ENCODE data around the gene B3GLCT.

B3GLCT gene

DNA sequence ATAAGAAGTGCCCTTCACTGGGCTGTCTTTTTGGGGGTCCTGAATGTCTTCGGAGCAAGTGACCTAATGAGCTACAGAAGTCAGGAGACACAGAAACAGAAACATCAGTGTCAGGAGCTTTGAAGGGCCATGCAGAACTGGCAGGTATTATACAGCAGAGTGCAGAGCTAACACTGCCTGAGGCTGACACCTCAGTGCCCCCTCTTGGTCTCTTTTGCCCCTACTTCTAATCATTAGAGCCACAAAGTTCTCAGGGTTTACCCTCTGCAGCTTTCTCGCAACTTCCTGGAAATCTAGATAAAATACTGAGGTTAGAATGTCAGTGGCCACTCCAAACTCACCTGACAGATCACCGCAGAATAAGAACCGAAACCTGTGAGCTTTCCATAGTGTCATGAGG, 172.7 kb downstream of the B3GLCT start:
- Histone ChIP-seq H3K9me3 (replicated peaks; ENCODE audit: insufficient read depth, low read length) (no peaks in the 10 kb centered on the region), H3K4me2 (ENCODE audit: low read depth, low read length) (no peak overlapping the region), H3K4me3 (ENCODE audit: low read length) (no peak overlapping the region), H3F3A (ENCODE audit: insufficient read depth, low read length) (no peaks in the 10 kb centered on the region), H3K27ac (ENCODE audit: low read length) (no peak overlapping the region), H2AFZ (ENCODE audit: low read length) (no peak overlapping the region), H3K9ac (ENCODE audit: low read length) (no peak overlapping the region), H3K4me1 (ENCODE audit: low read length) (no peaks in the 10 kb centered on the region), H3K27me3 (replicated peaks; ENCODE audit: insufficient read depth, low read length) (no peaks in the 10 kb centered on the region), H3K79me2 (ENCODE audit: low read length) (no peaks in the 10 kb centered on the region), H3K36me3 (replicated peaks; ENCODE audit: insufficient read depth, low read length) (no peaks in the 10 kb centered on the region), H3K9me2 (replicated peaks; ENCODE audit: insufficient read depth, low read length) (no peaks in the 10 kb centered on the region), H4K20me1 (ENCODE audit: insufficient read depth, low read length) (no peaks in the 10 kb centered on the region)
- DNase-seq, result no peak
- TF ChIP-seq, protein P1, sequence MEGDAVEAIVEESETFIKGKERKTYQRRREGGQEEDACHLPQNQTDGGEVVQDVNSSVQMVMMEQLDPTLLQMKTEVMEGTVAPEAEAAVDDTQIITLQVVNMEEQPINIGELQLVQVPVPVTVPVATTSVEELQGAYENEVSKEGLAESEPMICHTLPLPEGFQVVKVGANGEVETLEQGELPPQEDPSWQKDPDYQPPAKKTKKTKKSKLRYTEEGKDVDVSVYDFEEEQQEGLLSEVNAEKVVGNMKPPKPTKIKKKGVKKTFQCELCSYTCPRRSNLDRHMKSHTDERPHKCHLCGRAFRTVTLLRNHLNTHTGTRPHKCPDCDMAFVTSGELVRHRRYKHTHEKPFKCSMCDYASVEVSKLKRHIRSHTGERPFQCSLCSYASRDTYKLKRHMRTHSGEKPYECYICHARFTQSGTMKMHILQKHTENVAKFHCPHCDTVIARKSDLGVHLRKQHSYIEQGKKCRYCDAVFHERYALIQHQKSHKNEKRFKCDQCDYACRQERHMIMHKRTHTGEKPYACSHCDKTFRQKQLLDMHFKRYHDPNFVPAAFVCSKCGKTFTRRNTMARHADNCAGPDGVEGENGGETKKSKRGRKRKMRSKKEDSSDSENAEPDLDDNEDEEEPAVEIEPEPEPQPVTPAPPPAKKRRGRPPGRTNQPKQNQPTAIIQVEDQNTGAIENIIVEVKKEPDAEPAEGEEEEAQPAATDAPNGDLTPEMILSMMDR (IDR thresholded peaks at IDR 0.05; ENCODE audit: low read length), result no peak
- no peak for TF ChIP-seq EZH2phosphoT487 (IDR thresholded peaks at IDR 0.05; ENCODE audit: low read length)
- no peak for TF ChIP-seq EZH2 (optimal IDR thresholded peaks at IDR 0.05; ENCODE audit: low read depth, low read length)

DNA sequence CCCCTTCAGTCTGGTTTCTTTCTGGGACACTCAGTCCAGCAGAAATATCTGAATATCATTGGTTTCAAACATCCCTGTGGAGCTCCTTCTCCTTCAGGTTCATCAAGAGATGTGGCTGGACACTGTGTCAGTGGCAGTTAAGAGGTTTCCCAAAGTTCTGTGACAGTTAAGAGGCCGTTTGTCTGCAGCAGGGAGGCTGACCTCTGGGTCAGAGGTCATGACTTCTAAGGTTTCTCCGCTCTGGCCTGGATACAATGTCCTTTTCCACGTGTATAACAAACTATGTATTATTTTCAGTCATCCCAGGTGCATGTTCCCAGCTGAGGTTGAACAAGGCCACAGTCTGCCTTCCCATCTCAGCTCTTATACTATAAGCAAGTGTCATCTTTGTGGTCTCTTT, 174.9 kb downstream of the B3GLCT start:
- Histone ChIP-seq H3K27ac (ENCODE audit: low read length) (no peak overlapping the region), H3K9ac (ENCODE audit: low read length) (no peak overlapping the region), H3K9me3 (replicated peaks; ENCODE audit: insufficient read depth, low read length) (no peaks in the 10 kb centered on the region), H3K36me3 (replicated peaks; ENCODE audit: insufficient read depth, low read length) (no peaks in the 10 kb centered on the region), H3K4me2 (ENCODE audit: low read depth, low read length) (no peak overlapping the region), H3K9me2 (replicated peaks; ENCODE audit: insufficient read depth, low read length) (no peaks in the 10 kb centered on the region), H4K20me1 (ENCODE audit: insufficient read depth, low read length) (no peaks in the 10 kb centered on the region), H3K79me2 (ENCODE audit: low read length) (no peaks in the 10 kb centered on the region), H2AFZ (ENCODE audit: low read length) (no peak overlapping the region), H3F3A (ENCODE audit: insufficient read depth, low read length) (no peaks in the 10 kb centered on the region), H3K27me3 (replicated peaks; ENCODE audit: insufficient read depth, low read length) (no peaks in the 10 kb centered on the region), H3K4me3 (ENCODE audit: low read length) (no peak overlapping the region), H3K4me1 (ENCODE audit: low read length) (no peaks in the 10 kb centered on the region)
- DNase-seq, result no peak
- TF ChIP-seq, protein P1 (IDR thresholded peaks at IDR 0.05; ENCODE audit: low read length), result no peak
- TF ChIP-seq EZH2 (optimal IDR thresholded peaks at IDR 0.05; ENCODE audit: low read depth, low read length) (no peak), EZH2phosphoT487 (IDR thresholded peaks at IDR 0.05; ENCODE audit: low read length) (no peak)

DNA sequence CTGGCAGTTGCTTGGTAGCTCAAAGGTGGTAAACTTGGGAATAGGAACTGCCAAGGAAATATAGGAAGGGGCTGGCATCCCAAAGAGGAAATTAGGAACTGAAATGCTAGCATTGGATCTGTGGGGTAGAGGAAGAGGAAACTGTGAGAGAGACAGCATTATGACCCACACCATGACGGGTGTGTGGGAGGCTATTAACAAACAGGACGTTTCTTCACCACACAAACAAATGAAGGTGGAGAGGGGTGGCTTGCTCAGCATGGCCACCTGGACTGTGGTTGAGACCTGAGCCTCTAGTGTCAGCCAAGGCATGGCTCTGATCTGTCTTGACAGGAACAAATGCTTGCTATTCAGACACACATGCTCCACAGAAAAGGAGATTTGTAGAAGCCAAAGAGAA, 178.2 kb downstream of the B3GLCT start:
- no peaks in the 10 kb centered on the region for H3K9me3 ChIP-seq (replicated peaks; ENCODE audit: insufficient read depth, low read length)
- no peaks in the 10 kb centered on the region for H3F3A ChIP-seq (ENCODE audit: insufficient read depth, low read length)
- H4K20me1 ChIP-seq (ENCODE audit: insufficient read depth, low read length), result no peaks in the 10 kb centered on the region
- no peaks in the 10 kb centered on the region for H3K27me3 ChIP-seq (replicated peaks; ENCODE audit: insufficient read depth, low read length)
- H2AFZ ChIP-seq (ENCODE audit: low read length), result no peak overlapping the region
- H3K4me3 ChIP-seq (ENCODE audit: low read length), result no peak overlapping the region
- no peaks in the 10 kb centered on the region for H3K9me2 ChIP-seq (replicated peaks; ENCODE audit: insufficient read depth, low read length)
- H3K9ac ChIP-seq (ENCODE audit: low read length), result no peak overlapping the region
- peak; percentile 60 for DNase-seq
- H3K79me2 ChIP-seq (ENCODE audit: low read length), result no peaks in the 10 kb centered on the region
- H3K4me1 ChIP-seq (ENCODE audit: low read length), result no peaks in the 10 kb centered on the region
- H3K36me3 ChIP-seq (replicated peaks; ENCODE audit: insufficient read depth, low read length), result no peaks in the 10 kb centered on the region
- no peak overlapping the region for H3K4me2 ChIP-seq (ENCODE audit: low read depth, low read length)
- TF ChIP-seq EZH2phosphoT487 (IDR thresholded peaks at IDR 0.05; ENCODE audit: low read length), result no peak
- TF ChIP-seq EZH2 (optimal IDR thresholded peaks at IDR 0.05; ENCODE audit: low read depth, low read length), result no peak
- TF ChIP-seq, protein P1 (IDR thresholded peaks at IDR 0.05; ENCODE audit: low read length), result no peak
- no peak overlapping the region for H3K27ac ChIP-seq (ENCODE audit: low read length)
